ENCODE measurements around the gene RGPD4. TPM values are rescaled to one million over a fixed set of nuclear protein-coding genes. Genes with fewer than 3 reads are reported as not detected.

Gene RGPD4
- total and polyA plus RNA-seq, 10 of the 15 experiments (the other 5 are each of a cell fraction or from before 2014, with no cell fraction given), result 0.05 TPM; not detected in 9

DNA sequence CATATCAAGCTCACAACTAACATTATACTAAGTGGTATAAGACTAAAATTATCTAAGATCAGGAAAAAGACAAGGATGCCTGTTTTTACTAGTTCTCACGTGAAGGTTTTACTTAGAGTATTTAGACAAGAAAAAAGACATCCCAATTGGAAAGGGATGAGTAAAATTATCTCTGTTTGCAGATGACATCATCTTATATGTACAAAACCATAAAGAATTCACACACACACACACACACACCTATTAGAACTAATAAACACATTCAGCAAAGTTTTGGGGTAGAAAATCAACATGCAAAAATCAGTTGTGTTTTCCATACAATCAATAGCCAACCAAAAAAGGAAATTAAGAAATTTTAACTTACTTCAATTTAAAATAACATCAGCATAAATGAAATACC is 35.9 kb upstream of the RGPD4 start:
- H3K4me1 ChIP-seq (ENCODE audit: control insufficient read depth, insufficient read depth, low read length), result no peaks in the 10 kb centered on the region
- ATAC-seq, result no peak
- no peak overlapping the region for H3K4me3 ChIP-seq
- ChIA-PET SMC1A (ENCODE audit: uncharacterized antibody, unreplicated experiment) (no interaction called here), POLR2A (no interaction called here), RAD21 (ENCODE audit: unreplicated experiment) (no interaction called here), CTCF (no interaction called here)
- 38% methylated on average over 1 of the region's 1 CpG for WGBS (ENCODE audit: insufficient coverage, insufficient replicate concordance, low lambda C conversion rate, missing lambda C conversion rate)
- DNase-seq (ENCODE audit: low read depth, low spot score), result no peak
- no peak overlapping the region for H2AFZ ChIP-seq (ENCODE audit: control insufficient read depth, low read depth, low read length)
- no peaks in the 10 kb centered on the region for H3K9me3 ChIP-seq (replicated peaks; ENCODE audit: control insufficient read depth, insufficient read depth, low read length)
- intact Hi-C loops (cut with micrococcal nuclease; ENCODE audit: unreplicated experiment) (no loop called here), in situ Hi-C loops (cut with MboI) (no loop called here)
- no peak overlapping the region for H3K27ac ChIP-seq (ENCODE audit: control insufficient read depth, insufficient read depth)
- no peaks in the 10 kb centered on the region for H3K27me3 ChIP-seq (replicated peaks in 1 of 2; ENCODE audit: control insufficient read depth in 2 of 2, insufficient read depth in 2 of 2, low read length in 1 of 2)
- H3K36me3 ChIP-seq (ENCODE audit: control insufficient read depth in 2 of 2, insufficient read depth in 2 of 2, low read length in 1 of 2), result no peaks in the 10 kb centered on the region
- no TSS peak for BruUV-seq (replicated peaks)
- H3K4me2 ChIP-seq (ENCODE audit: control insufficient read depth, insufficient read depth), result no peak overlapping the region
- H3K9ac ChIP-seq (ENCODE audit: control insufficient read depth, insufficient read depth, low read length), result no peak overlapping the region
- no peaks in the 10 kb centered on the region for H3K79me2 ChIP-seq (ENCODE audit: control insufficient read depth, insufficient read depth, low read length)
- FAIRE-seq, result no peak
- H4K20me1 ChIP-seq (ENCODE audit: control insufficient read depth, insufficient read depth), result no peaks in the 10 kb centered on the region
- TF ChIP-seq SMC3 (IDR thresholded peaks at IDR 0.05; ENCODE audit: borderline replicate concordance, low read length), result no peak
- TF ChIP-seq, protein P1, sequence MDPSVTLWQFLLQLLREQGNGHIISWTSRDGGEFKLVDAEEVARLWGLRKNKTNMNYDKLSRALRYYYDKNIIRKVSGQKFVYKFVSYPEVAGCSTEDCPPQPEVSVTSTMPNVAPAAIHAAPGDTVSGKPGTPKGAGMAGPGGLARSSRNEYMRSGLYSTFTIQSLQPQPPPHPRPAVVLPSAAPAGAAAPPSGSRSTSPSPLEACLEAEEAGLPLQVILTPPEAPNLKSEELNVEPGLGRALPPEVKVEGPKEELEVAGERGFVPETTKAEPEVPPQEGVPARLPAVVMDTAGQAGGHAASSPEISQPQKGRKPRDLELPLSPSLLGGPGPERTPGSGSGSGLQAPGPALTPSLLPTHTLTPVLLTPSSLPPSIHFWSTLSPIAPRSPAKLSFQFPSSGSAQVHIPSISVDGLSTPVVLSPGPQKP (IDR thresholded peaks at IDR 0.05; ENCODE audit: low read depth, low read length), result no peak
- TF ChIP-seq EZH2 (IDR thresholded peaks at IDR 0.05; ENCODE audit: borderline replicate concordance, control insufficient read depth, low read depth, low read length), result no peak
- TF ChIP-seq, protein P2, sequence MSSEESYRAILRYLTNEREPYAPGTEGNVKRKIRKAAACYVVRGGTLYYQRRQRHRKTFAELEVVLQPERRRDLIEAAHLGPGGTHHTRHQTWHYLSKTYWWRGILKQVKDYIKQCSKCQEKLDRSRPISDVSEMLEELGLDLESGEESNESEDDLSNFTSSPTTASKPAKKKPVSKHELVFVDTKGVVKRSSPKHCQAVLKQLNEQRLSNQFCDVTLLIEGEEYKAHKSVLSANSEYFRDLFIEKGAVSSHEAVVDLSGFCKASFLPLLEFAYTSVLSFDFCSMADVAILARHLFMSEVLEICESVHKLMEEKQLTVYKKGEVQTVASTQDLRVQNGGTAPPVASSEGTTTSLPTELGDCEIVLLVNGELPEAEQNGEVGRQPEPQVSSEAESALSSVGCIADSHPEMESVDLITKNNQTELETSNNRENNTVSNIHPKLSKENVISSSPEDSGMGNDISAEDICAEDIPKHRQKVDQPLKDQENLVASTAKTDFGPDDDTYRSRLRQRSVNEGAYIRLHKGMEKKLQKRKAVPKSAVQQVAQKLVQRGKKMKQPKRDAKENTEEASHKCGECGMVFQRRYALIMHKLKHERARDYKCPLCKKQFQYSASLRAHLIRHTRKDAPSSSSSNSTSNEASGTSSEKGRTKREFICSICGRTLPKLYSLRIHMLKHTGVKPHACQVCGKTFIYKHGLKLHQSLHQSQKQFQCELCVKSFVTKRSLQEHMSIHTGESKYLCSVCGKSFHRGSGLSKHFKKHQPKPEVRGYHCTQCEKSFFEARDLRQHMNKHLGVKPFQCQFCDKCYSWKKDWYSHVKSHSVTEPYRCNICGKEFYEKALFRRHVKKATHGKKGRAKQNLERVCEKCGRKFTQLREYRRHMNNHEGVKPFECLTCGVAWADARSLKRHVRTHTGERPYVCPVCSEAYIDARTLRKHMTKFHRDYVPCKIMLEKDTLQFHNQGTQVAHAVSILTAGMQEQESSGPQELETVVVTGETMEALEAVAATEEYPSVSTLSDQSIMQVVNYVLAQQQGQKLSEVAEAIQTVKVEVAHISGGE (CRISPR knock-in tag; IDR thresholded peaks at IDR 0.05), result no peak
- TF ChIP-seq ZNF274 (IDR thresholded peaks at IDR 0.05; ENCODE audit: insufficient read depth, insufficient read length), result no peak
- TF ChIP-seq, protein P3, sequence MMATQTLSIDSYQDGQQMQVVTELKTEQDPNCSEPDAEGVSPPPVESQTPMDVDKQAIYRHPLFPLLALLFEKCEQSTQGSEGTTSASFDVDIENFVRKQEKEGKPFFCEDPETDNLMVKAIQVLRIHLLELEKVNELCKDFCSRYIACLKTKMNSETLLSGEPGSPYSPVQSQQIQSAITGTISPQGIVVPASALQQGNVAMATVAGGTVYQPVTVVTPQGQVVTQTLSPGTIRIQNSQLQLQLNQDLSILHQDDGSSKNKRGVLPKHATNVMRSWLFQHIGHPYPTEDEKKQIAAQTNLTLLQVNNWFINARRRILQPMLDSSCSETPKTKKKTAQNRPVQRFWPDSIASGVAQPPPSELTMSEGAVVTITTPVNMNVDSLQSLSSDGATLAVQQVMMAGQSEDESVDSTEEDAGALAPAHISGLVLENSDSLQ (IDR thresholded peaks at IDR 0.05), result no peak
- no peak for TF ChIP-seq CREM (IDR thresholded peaks at IDR 0.05; ENCODE audit: low read depth)
- no peak for TF ChIP-seq WRNIP1 (IDR thresholded peaks at IDR 0.05; ENCODE audit: borderline replicate concordance, low read depth, low read length)
- TF ChIP-seq, protein P4, sequence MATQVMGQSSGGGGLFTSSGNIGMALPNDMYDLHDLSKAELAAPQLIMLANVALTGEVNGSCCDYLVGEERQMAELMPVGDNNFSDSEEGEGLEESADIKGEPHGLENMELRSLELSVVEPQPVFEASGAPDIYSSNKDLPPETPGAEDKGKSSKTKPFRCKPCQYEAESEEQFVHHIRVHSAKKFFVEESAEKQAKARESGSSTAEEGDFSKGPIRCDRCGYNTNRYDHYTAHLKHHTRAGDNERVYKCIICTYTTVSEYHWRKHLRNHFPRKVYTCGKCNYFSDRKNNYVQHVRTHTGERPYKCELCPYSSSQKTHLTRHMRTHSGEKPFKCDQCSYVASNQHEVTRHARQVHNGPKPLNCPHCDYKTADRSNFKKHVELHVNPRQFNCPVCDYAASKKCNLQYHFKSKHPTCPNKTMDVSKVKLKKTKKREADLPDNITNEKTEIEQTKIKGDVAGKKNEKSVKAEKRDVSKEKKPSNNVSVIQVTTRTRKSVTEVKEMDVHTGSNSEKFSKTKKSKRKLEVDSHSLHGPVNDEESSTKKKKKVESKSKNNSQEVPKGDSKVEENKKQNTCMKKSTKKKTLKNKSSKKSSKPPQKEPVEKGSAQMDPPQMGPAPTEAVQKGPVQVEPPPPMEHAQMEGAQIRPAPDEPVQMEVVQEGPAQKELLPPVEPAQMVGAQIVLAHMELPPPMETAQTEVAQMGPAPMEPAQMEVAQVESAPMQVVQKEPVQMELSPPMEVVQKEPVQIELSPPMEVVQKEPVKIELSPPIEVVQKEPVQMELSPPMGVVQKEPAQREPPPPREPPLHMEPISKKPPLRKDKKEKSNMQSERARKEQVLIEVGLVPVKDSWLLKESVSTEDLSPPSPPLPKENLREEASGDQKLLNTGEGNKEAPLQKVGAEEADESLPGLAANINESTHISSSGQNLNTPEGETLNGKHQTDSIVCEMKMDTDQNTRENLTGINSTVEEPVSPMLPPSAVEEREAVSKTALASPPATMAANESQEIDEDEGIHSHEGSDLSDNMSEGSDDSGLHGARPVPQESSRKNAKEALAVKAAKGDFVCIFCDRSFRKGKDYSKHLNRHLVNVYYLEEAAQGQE (IDR thresholded peaks at IDR 0.05; ENCODE audit: low read depth, low read length), result no peak
- TF ChIP-seq NRF1 (conservative IDR thresholded peaks at IDR 0.05; ENCODE audit: low read depth, low read length), result no peak
- TF ChIP-seq NR2C2 (IDR thresholded peaks at IDR 0.05; ENCODE audit: borderline replicate concordance, control insufficient read depth, insufficient read length, low read depth), result no peak
- no peak for TF ChIP-seq NFYA (IDR thresholded peaks at IDR 0.05; ENCODE audit: borderline replicate concordance, low read depth, low read length)
- no peak for TF ChIP-seq KDM1A (IDR thresholded peaks at IDR 0.05; ENCODE audit: borderline replicate concordance)

All from GM12878 (cell line).